Measurements from ENCODE around the gene IL17F.

- TF ChIP-seq EZH2 (IDR thresholded peaks at IDR 0.05; ENCODE audit: borderline replicate concordance, insufficient read depth, low read length, poor library complexity, severe bottlenecking), result no peak
- TF ChIP-seq, protein P1, sequence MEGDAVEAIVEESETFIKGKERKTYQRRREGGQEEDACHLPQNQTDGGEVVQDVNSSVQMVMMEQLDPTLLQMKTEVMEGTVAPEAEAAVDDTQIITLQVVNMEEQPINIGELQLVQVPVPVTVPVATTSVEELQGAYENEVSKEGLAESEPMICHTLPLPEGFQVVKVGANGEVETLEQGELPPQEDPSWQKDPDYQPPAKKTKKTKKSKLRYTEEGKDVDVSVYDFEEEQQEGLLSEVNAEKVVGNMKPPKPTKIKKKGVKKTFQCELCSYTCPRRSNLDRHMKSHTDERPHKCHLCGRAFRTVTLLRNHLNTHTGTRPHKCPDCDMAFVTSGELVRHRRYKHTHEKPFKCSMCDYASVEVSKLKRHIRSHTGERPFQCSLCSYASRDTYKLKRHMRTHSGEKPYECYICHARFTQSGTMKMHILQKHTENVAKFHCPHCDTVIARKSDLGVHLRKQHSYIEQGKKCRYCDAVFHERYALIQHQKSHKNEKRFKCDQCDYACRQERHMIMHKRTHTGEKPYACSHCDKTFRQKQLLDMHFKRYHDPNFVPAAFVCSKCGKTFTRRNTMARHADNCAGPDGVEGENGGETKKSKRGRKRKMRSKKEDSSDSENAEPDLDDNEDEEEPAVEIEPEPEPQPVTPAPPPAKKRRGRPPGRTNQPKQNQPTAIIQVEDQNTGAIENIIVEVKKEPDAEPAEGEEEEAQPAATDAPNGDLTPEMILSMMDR (IDR thresholded peaks at IDR 0.05; ENCODE audit: poor library complexity, severe bottlenecking), result no peak
- TF ChIP-seq POLR2AphosphoS5 (IDR thresholded peaks at IDR 0.05), result no peak
- no peak for TF ChIP-seq REST (IDR thresholded peaks at IDR 0.05; ENCODE audit: borderline replicate concordance)
- TF ChIP-seq TAF1 (IDR thresholded peaks at IDR 0.05; ENCODE audit: low read depth), result no peak
- no peak for TF ChIP-seq EP300 (conservative IDR thresholded peaks at IDR 0.05; ENCODE audit: poor library complexity, severe bottlenecking)
- no peak for TF ChIP-seq SMC3 (conservative IDR thresholded peaks at IDR 0.05; ENCODE audit: poor library complexity)
Observed at GRCh38 chr6:52230685-52231084, 13.6 kb downstream of the IL17F start.

All from neural cell (in vitro differentiated cells).